ENCODE data around the gene SETD1B. TPM values are rescaled to one million over a fixed set of nuclear protein-coding genes. Genes with fewer than 3 reads are reported as not detected.

The SETD1B gene
- total RNA-seq, 4 donors from 2014 or later, result 3.7 to 10.4 (median 6.6) TPM

DNA sequence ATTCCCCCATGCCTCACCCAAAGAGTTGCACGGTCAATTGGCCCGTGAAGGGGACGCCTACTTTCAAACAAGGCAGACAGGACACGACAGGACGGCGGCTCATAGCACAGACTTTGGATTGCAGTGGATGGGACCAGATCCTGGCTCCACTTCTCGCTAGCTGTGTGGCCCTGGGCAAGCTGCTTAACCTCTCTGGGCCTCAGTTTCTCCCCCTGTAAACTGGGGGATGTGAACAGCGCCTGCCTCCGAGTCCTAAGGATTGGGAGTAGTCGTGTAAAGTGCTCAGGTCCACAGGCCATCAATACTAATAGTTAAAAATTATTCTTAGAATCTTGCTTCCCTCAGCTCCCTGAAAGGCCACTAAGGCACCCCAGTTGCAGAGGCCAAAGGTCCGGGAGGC is 23.4 kb upstream of the SETD1B start:
- TF ChIP-seq, protein P1, sequence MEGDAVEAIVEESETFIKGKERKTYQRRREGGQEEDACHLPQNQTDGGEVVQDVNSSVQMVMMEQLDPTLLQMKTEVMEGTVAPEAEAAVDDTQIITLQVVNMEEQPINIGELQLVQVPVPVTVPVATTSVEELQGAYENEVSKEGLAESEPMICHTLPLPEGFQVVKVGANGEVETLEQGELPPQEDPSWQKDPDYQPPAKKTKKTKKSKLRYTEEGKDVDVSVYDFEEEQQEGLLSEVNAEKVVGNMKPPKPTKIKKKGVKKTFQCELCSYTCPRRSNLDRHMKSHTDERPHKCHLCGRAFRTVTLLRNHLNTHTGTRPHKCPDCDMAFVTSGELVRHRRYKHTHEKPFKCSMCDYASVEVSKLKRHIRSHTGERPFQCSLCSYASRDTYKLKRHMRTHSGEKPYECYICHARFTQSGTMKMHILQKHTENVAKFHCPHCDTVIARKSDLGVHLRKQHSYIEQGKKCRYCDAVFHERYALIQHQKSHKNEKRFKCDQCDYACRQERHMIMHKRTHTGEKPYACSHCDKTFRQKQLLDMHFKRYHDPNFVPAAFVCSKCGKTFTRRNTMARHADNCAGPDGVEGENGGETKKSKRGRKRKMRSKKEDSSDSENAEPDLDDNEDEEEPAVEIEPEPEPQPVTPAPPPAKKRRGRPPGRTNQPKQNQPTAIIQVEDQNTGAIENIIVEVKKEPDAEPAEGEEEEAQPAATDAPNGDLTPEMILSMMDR (IDR thresholded peaks at IDR 0.05), result no peak
- ATAC-seq (ENCODE audit: low FRiP score) (no peak), DNase-seq (ENCODE audit: low spot score) (no peak)

DNA sequence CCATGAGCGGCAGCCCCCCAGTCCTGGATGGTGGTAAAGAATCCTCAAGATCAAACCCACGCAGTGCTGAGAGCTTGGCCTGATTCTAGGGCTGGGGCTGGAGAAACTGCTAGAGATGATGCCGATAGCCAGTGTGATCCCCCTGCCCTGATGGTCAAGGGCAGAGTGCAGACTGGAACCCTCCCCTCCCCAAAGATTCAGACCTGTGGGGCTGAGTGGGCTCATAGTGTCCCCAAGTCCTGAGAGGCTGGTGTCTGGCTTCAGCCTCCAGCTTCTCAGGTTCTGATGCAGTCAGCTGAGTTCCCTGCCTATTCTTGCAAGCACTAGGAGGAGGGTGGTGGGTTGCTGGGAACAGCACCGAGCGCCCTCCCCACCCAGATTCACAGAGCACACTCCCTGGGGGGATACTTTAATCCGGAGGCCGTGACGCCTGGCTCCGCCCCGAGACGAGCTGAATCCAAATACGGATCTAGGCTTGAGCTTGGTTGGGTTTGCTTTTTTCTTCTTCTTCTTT is 22.3 kb upstream of the SETD1B start:
- DNase-seq (ENCODE audit: low spot score), result no peak
- ATAC-seq (ENCODE audit: low FRiP score), result no peak
- TF ChIP-seq, protein P1 (IDR thresholded peaks at IDR 0.05), result no peak

DNA sequence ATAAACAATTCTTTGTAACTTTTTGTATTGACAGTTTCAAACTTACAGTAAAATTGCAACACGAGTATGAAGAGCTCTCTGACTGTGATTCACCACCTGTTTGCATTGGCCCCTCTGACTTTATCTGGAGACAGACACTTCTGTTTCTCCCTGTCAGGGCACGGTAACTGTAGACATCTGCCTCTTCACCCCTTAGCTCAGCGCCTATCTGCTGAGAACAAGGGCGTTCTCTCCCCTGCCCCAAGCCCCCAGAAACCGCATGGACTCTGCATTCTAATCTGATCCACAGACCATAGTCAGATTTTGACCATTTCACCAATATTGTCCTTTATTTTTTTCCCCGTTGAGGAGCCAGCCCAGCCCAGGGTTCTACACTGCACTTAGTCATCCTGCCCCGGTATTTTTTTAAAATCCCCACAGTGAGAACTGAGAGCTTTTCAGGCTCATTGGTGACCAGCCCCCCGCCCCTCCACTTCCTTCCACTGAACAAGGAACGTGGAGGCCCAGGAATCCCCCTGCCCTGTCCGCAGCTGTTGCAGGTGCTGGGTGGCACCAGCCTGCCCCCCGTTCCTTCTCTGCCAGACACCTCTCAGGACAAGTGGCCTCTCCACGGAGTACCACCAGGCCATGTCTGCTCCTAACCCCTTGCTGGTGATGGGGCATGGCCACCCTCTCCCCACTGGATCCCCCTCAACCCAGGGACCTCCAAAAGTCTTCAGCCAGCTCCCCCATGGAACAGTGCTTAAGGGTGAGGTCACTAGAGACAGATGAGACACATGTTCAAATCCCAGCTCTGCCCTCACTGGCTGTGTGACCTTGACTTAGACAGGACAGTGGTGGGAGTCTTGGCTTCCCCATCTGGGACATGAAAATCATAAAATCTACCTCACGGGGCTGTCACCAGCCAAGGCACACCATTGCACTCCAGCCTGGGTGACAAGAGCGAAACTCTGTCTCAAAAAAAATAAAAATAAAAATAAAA is 21.5 kb upstream of the SETD1B start:
- TF ChIP-seq, protein P1 (IDR thresholded peaks at IDR 0.05), result no peak
- ATAC-seq (ENCODE audit: low FRiP score) (peak; percentile 41), DNase-seq (ENCODE audit: low spot score) (no peak)

DNA sequence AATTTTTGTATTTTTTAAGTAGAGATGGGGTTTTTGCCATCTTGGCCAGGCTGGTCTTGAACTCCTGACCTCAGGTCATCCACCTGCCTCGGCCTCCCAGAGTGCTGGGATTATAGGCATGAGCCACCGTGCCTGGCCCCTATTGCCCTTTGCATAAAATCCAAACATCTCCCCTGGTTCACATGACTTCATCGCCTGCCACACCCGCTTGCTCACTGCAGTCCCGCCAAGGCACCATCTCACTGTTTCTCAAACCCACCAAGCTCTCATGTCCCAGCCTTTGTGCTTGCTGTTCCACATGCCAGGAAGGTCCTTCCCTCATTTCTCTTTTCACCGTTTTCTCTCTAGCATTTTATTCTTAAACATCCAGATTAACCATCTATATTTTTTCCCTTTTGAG is 20.0 kb upstream of the SETD1B start:
- no peak for DNase-seq (ENCODE audit: low spot score)
- TF ChIP-seq, protein P1 (IDR thresholded peaks at IDR 0.05), result no peak
- ATAC-seq (ENCODE audit: low FRiP score), result no peak

DNA sequence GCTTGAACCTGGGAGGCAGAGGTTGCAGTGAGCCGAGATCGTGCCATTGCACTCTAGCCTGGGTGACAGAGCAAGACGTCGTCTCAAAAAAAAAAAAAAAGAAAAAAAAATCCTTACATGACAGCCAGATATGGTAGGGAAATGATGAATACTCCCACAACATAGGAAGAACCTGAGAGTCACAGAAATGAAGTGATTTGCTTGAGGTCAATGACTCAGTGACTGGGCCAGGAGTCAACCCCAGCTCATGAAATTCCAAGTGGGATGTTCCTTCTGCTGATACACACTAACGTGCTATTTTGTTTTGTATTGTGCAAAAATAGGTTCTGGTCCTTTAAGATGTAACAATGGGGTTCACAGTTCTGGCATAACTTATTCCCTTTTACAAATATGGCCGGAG is 19.3 kb upstream of the SETD1B start:
- DNase-seq (ENCODE audit: low spot score) (no peak), ATAC-seq (ENCODE audit: low FRiP score) (peak; percentile 61)

DNA sequence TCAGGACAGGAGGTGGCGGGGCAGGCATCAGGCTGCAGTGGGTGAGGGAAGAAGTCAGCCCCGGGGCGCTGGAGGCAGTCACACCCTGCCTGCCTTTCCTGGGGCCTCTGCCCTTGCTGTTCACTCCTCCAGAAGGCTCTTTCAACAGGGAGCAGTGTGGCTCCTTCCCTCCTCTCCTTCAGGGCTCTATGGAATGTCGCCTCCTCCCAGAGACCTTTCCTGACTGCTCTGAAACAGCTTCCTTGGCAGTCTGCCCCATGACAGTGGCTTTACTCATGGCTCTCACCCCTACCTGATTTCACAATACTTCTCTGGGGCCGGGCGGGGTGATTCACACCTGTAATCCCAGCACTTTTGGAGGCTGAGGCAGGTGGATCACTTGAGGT is 17.4 kb upstream of the SETD1B start:
- TF ChIP-seq, protein P1 (IDR thresholded peaks at IDR 0.05), result no peak
- ATAC-seq (ENCODE audit: low FRiP score), result peak; percentile 48
- DNase-seq (ENCODE audit: low spot score), result no peak

More for the DNA sequence above, 19.3 kb upstream of the SETD1B start:
- TF ChIP-seq, protein P1 (IDR thresholded peaks at IDR 0.05), result no peak
